ENCODE results near the gene PCSK5.

PCSK5 gene

DNA sequence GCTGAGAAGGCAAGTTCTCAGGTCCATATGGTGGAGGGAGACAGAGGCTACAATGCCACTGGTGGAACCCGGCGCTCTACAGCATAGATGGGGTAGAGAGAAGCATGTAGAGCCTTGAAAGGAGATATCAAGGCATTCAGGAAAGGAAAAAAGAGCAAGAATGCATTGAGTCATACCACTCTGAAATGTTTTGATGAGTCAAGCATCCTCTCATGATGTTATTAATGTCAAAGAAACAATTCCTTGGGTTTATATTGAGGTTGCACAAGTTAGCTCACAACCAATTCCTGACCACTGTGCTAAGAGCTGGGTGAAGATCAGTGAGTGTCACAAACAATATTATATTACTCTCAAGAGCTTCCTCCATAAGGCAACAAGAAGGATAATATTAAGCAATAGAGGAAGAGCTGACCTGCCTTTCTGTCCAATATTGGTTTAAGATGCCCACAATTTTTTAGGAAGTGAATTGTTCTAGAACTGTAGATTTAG, 325.7 kb downstream of the PCSK5 start:
- TF ChIP-seq, protein P1, sequence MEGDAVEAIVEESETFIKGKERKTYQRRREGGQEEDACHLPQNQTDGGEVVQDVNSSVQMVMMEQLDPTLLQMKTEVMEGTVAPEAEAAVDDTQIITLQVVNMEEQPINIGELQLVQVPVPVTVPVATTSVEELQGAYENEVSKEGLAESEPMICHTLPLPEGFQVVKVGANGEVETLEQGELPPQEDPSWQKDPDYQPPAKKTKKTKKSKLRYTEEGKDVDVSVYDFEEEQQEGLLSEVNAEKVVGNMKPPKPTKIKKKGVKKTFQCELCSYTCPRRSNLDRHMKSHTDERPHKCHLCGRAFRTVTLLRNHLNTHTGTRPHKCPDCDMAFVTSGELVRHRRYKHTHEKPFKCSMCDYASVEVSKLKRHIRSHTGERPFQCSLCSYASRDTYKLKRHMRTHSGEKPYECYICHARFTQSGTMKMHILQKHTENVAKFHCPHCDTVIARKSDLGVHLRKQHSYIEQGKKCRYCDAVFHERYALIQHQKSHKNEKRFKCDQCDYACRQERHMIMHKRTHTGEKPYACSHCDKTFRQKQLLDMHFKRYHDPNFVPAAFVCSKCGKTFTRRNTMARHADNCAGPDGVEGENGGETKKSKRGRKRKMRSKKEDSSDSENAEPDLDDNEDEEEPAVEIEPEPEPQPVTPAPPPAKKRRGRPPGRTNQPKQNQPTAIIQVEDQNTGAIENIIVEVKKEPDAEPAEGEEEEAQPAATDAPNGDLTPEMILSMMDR (IDR thresholded peaks at IDR 0.05; ENCODE audit: low read depth, low read length, missing control alignments): no peak
- no peak overlapping the region for H3K4me3 ChIP-seq (ENCODE audit: low read depth, low read length)
- peak overlapping the region; percentile 79 for H3K27ac ChIP-seq
- no peaks in the 10 kb centered on the region for H3K27me3 ChIP-seq (replicated peaks)
- no peaks in the 10 kb centered on the region for H3K36me3 ChIP-seq (replicated peaks)
- DNase-seq: peak; percentile 85
- in situ Hi-C loops (cut with HindIII; ENCODE audit: low pct_ligation_motif_present, low sequenced_read_pairs): no loop called here

DNA sequence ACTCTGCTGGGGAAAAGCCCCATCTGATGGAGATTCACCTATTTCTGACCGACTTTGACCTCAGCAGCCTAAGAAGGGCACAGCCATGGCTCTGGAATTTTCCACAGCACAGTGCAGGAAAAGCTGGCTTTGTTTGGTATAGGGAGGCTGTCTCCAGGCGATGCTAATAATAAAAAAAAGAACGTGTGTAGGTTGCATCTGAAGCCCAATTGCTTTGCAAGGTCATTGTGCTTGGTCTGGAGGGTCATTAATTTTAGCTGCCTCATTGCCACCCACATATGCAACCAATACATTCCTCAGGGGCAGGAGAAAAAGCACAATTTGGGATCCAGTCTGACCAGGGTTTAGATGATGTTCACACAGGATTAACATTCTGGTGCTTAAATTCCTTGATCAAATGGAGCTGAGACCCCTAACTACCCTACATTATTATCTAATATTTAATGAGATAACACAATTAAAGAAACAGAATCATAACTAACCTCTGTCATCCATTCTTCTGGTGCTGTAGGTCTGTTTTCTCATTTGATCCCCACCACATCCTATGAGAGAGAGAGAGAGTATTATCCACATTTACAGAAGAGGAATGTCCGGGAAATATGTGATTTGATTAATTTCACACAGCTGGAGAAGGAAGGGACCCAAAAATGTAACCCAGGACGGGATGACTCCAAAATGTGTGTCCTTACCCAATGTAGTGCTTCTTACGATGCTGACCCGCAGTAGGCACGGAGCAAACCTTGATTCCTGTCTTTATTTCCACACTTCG, 327.8 kb downstream of the PCSK5 start:
- Histone ChIP-seq H3K4me3 (ENCODE audit: low read depth, low read length) (no peak overlapping the region), H3K27me3 (replicated peaks) (no peaks in the 10 kb centered on the region), H3K36me3 (replicated peaks) (no peaks in the 10 kb centered on the region), H3K27ac (no peak overlapping the region)
- TF ChIP-seq, protein P1 (IDR thresholded peaks at IDR 0.05; ENCODE audit: low read depth, low read length, missing control alignments): no peak
- DNase-seq: no peak
- in situ Hi-C loops (cut with HindIII; ENCODE audit: low pct_ligation_motif_present, low sequenced_read_pairs): no loop called here

DNA sequence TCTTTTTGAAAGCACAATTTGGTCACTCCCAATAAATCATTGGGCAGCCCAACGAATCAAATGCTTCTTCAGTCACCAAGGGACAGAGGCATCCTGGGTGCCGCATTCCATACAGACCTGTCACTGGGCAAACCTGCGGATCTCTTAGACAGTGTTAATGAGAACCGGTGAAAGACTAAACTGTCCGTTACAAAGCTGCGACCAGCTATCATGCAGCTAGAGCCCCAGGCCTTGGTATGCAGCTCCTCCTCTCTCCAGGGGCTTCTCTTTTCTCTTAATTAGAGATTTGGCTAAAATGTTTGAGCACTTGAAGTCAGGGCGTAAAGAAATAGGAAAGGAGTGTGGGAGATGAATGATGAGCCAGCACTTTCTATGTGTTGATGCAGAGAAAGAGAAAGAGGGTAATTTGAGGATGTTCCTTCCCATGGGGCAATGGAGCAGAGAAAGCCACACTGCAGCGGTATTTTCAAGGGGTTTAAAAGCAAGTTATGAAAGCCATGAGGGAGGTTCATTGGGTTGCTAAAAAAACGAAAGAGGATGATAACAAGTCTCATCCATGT, 328.5 kb downstream of the PCSK5 start:
- in situ Hi-C loops (cut with HindIII; ENCODE audit: low pct_ligation_motif_present, low sequenced_read_pairs): no loop called here
- no peak overlapping the region for H3K27ac ChIP-seq
- TF ChIP-seq, protein P1 (IDR thresholded peaks at IDR 0.05; ENCODE audit: low read depth, low read length, missing control alignments): no peak
- H3K27me3 ChIP-seq (replicated peaks): no peaks in the 10 kb centered on the region
- no peak overlapping the region for H3K4me3 ChIP-seq (ENCODE audit: low read depth, low read length)
- no peaks in the 10 kb centered on the region for H3K36me3 ChIP-seq (replicated peaks)
- no peak for DNase-seq

DNA sequence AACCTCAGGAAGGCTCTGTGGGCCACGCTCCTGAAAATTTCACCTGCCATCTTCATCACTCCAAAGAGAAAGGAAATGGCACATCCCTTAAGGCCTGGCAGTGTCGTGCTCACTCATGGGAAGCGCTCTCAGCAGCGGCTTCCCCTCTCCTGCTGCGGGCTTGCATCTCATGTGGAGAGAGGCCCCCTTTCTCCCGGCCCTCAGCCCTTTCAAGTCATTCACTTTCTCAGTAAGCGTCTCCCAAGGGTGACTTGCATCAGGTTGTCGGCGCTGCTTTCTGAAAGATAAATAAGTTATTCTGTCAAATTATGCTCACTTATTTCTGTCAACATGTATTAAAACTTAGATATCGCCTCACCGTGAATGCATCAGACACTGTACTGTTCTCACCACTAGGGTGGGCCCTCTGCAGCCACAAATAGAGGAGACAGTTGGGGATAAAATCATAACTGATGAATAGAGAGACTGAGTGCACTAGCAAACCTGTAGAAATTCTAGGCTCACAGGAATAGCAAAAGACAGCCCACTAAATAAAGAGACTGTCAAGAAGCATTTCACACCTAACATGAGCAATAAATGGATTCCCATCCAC, 329.2 kb downstream of the PCSK5 start:
- in situ Hi-C loops (cut with HindIII; ENCODE audit: low pct_ligation_motif_present, low sequenced_read_pairs): no loop called here
- peak; percentile 29 for DNase-seq
- TF ChIP-seq, protein P1 (IDR thresholded peaks at IDR 0.05; ENCODE audit: low read depth, low read length, missing control alignments): peak; percentile 68
- Histone ChIP-seq H3K4me3 (ENCODE audit: low read depth, low read length) (no peak overlapping the region), H3K27me3 (replicated peaks) (no peaks in the 10 kb centered on the region), H3K36me3 (replicated peaks) (no peaks in the 10 kb centered on the region), H3K27ac (no peak overlapping the region)

DNA sequence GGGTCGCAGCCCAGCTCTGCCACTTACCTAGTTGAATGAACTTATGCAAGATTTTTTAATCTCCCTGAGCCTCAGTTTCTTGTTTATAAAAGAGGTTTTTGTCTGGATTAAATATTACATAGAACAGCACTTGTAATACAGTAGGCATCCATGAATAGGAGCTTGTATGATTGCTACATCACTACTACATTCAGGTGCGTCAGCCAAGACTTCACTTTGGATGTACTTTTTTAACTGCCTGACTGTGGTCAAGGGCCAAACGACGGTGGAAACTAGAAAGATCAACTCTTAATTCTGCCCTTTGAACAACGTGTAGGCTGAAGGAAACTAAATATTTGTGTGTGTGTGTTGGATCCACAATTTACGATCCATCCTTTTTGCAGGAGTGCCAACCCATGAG, 330.9 kb downstream of the PCSK5 start:
- TF ChIP-seq, protein P1 (IDR thresholded peaks at IDR 0.05; ENCODE audit: low read depth, low read length, missing control alignments): no peak
- in situ Hi-C loops (cut with HindIII; ENCODE audit: low pct_ligation_motif_present, low sequenced_read_pairs): no loop called here
- no peaks in the 10 kb centered on the region for H3K27me3 ChIP-seq (replicated peaks)

More for the DNA sequence above, 330.9 kb downstream of the PCSK5 start:
- Histone ChIP-seq H3K4me3 (ENCODE audit: low read depth, low read length) (no peak overlapping the region), H3K27ac (no peak overlapping the region), H3K36me3 (replicated peaks) (no peaks in the 10 kb centered on the region)
- no peak for DNase-seq
